GM23338 (cell line): Measurements from ENCODE around the gene CAPNS1. TPM values are rescaled to one million over a fixed set of nuclear protein-coding genes. Genes with fewer than 3 reads are reported as not detected.

Experiments used
- ATAC-seq: fragments of 200-7000 bp; cut with Tn5 transposase; 3 replicates; pipeline ENCODE4 v1.9.1; 2020
- DNase-seq: peaks from one replicate; pipeline ENCODE4 v3.0.0-alpha.2; 2015; ENCODE audit warnings: low spot score
- H2AFZ ChIP-seq: fragments of 200-600 bp; sonication (generic); 2 replicates; pipeline ENCODE4 v1.8.0; 2016; ENCODE audit warnings: antibody characterized with exemption, mild to moderate bottlenecking, moderate library complexity
- H3F3A ChIP-seq: fragments of 200-600 bp; sonication (generic); replicated peaks from 2 replicates; pipeline ENCODE4 v1.8.0; 2017; ENCODE audit warnings: antibody characterized with exemption, mixed run types, low read depth
- H3K27ac ChIP-seq: fragments of 200-600 bp; sonication (generic); 2 replicates; pipeline ENCODE4 v1.6.1; 2016; ENCODE audit warnings: low read depth
- H3K27me3 ChIP-seq: fragments of 200-600 bp; sonication (generic); 2 replicates; pipeline ENCODE4 v1.8.0; 2016; ENCODE audit warnings: mild to moderate bottlenecking, mixed run types, moderate library complexity; ENCODE audit not compliant: insufficient read depth
- H3K36me3 ChIP-seq: fragments of 200-600 bp; sonication (generic); 2 replicates; pipeline ENCODE4 v1.8.0; 2016; ENCODE audit warnings: mild to moderate bottlenecking; ENCODE audit not compliant: insufficient read depth
- H3K4me1 ChIP-seq: fragments of 200-600 bp; sonication (generic); 2 replicates; pipeline ENCODE4 v1.8.0; 2016; ENCODE audit warnings: mild to moderate bottlenecking, moderate library complexity; ENCODE audit not compliant: insufficient read depth
- H3K4me2 ChIP-seq: fragments of 200-600 bp; sonication (generic); 2 replicates; pipeline ENCODE4 v1.7.1; 2017; ENCODE audit warnings: mixed run types
- H3K4me3 ChIP-seq: fragments of 200-600 bp; sonication (generic); 2 replicates; pipeline ENCODE4 v1.6.1; 2016; ENCODE audit warnings: mixed run types
- H3K79me2 ChIP-seq: fragments of 200-600 bp; sonication (generic); replicated peaks from 2 replicates; pipeline ENCODE4 v1.8.0; 2017; ENCODE audit warnings: mild to moderate bottlenecking; ENCODE audit not compliant: insufficient read depth
- H3K9me2 ChIP-seq: fragments of 200-600 bp; sonication (generic); 2 replicates; pipeline ENCODE4 v1.8.0; 2017; ENCODE audit not compliant: insufficient read depth
- H4K20me1 ChIP-seq: fragments of 200-600 bp; sonication (generic); replicated peaks from 2 replicates; pipeline ENCODE4 v1.8.0; 2017; ENCODE audit warnings: mild to moderate bottlenecking; ENCODE audit not compliant: insufficient read depth
- H3K27ac Mint-ChIP-seq: 2 replicates; pipeline ENCODE4 v1.8.0; 2020; ENCODE audit warnings: inconsistent platforms, mild to moderate bottlenecking, moderate library complexity, mixed read lengths
- H3K27me3 Mint-ChIP-seq: 3 replicates; pipeline ENCODE4 v1.8.0; 2022; ENCODE audit warnings: low read depth, mild to moderate bottlenecking, moderate library complexity, mixed read lengths, inconsistent platforms; ENCODE audit not compliant: insufficient read depth, poor library complexity
- H3K36me3 Mint-ChIP-seq: 3 replicates; pipeline ENCODE4 v1.8.0; 2021; ENCODE audit warnings: low read depth, mild to moderate bottlenecking, inconsistent platforms, moderate library complexity, mixed read lengths
- H3K4me1 Mint-ChIP-seq: 3 replicates; pipeline ENCODE4 v1.8.0; 2020; ENCODE audit warnings: mild to moderate bottlenecking, inconsistent platforms, mixed read lengths
- H3K4me3 Mint-ChIP-seq: 3 replicates; pipeline ENCODE4 v1.8.0; 2021; ENCODE audit warnings: moderate library complexity, mild to moderate bottlenecking, inconsistent platforms, mixed read lengths
- H3K9me3 Mint-ChIP-seq: 3 replicates; pipeline ENCODE4 v1.8.0; 2020; ENCODE audit warnings: moderate library complexity, mild to moderate bottlenecking, inconsistent platforms, mixed read lengths
- CREB1 ChIP-seq: fragments of 250-450 bp; sonication (Bioruptor Pico); IDR thresholded peaks from 2 replicates; pipeline ENCODE4 v1.5.0; 2020; ENCODE audit warnings: low read depth, mild to moderate bottlenecking, moderate library complexity
- CTCF ChIP-seq, 2 experiments: fragments of 200-600 bp in 1 of 2; sonication (generic) in 1 of 2; conservative IDR thresholded peaks; 2 replicates each; pipeline versions ENCODE4 v1.5.1 to v1.6.1; 2016 to 2017; ENCODE audit warnings: antibody characterized with exemption in 2 of 2, low read depth in 2 of 2, mild to moderate bottlenecking in 2 of 2, moderate library complexity in 1 of 2
- ETS1 ChIP-seq: IDR thresholded peaks from 2 replicates; pipeline ENCODE4 v1.6.1; 2016; ENCODE audit warnings: antibody characterized with exemption
- EZH2 ChIP-seq: fragments of 200-600 bp; sonication (generic); IDR thresholded peaks from one replicate; pipeline ENCODE4 v1.8.0; 2017; ENCODE audit warnings: antibody characterized with exemption, mild to moderate bottlenecking, low read depth; ENCODE audit not compliant: unreplicated experiment
- EZH2phosphoT487 ChIP-seq: fragments of 200-600 bp; sonication (generic); IDR thresholded peaks from one replicate; pipeline ENCODE4 v1.8.1; 2018; ENCODE audit warnings: antibody characterized with exemption; ENCODE audit not compliant: unreplicated experiment
- JUNB ChIP-seq: IDR thresholded peaks from one replicate; pipeline ENCODE4 v1.6.1; 2016; ENCODE audit warnings: antibody characterized with exemption; ENCODE audit not compliant: unreplicated experiment
- STAT1 ChIP-seq: IDR thresholded peaks from one replicate; pipeline ENCODE4 v1.6.1; 2016; ENCODE audit warnings: antibody characterized with exemption; ENCODE audit not compliant: unreplicated experiment
- ZNF114 ChIP-seq: fragments of 250-450 bp; sonication (Bioruptor Pico); IDR thresholded peaks from 2 replicates; pipeline ENCODE4 v1.5.0; 2020; ENCODE audit warnings: mild to moderate bottlenecking, moderate library complexity
- ZNF331 ChIP-seq: fragments of 250-450 bp; sonication (Bioruptor Pico); IDR thresholded peaks from 2 replicates; pipeline ENCODE4 v1.5.0; 2020; ENCODE audit warnings: low read depth, mild to moderate bottlenecking, moderate library complexity
- polyA plus RNA-seq: library from polyadenylated mRNA; unstranded; fragments of >200 nt; fragmentation: Nextera tagmentation; extraction: Ambion mirVana; gene quantifications from 2 replicates; pipeline ENCODE4 v1.2.1, GENCODE V29; 2016
- total RNA-seq: library from RNA; depleted of rRNA; stranded (reverse); fragments of >200 nt; shearing (Covaris generic); gene quantifications from 2 replicates; pipeline ENCODE4 v1.2.3, GENCODE V29; 2014
- TF ChIP-seq, protein P1 (sequence below): IDR thresholded peaks from one replicate; pipeline ENCODE4 v1.6.1; 2018; ENCODE audit warnings: antibody characterized with exemption; ENCODE audit not compliant: unreplicated experiment

CAPNS1 gene
- total and polyA plus RNA-seq, 2 experiments from 2014 or later = 123 to 227 TPM

GRCh38 chr19:36139120-36139472 is 770 bp upstream of the CAPNS1 start (continued):
- TF ChIP-seq ETS1 = no peak
- TF ChIP-seq, protein P1, sequence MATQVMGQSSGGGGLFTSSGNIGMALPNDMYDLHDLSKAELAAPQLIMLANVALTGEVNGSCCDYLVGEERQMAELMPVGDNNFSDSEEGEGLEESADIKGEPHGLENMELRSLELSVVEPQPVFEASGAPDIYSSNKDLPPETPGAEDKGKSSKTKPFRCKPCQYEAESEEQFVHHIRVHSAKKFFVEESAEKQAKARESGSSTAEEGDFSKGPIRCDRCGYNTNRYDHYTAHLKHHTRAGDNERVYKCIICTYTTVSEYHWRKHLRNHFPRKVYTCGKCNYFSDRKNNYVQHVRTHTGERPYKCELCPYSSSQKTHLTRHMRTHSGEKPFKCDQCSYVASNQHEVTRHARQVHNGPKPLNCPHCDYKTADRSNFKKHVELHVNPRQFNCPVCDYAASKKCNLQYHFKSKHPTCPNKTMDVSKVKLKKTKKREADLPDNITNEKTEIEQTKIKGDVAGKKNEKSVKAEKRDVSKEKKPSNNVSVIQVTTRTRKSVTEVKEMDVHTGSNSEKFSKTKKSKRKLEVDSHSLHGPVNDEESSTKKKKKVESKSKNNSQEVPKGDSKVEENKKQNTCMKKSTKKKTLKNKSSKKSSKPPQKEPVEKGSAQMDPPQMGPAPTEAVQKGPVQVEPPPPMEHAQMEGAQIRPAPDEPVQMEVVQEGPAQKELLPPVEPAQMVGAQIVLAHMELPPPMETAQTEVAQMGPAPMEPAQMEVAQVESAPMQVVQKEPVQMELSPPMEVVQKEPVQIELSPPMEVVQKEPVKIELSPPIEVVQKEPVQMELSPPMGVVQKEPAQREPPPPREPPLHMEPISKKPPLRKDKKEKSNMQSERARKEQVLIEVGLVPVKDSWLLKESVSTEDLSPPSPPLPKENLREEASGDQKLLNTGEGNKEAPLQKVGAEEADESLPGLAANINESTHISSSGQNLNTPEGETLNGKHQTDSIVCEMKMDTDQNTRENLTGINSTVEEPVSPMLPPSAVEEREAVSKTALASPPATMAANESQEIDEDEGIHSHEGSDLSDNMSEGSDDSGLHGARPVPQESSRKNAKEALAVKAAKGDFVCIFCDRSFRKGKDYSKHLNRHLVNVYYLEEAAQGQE = no peak
- no peak for TF ChIP-seq ZNF331 (CRISPR knock-in tag)
- TF ChIP-seq CTCF (conservative IDR thresholded peaks at IDR 0.05; ENCODE audit: low read depth in 2 of 2) = no peak
- TF ChIP-seq EZH2phosphoT487 = no peak
- no peak for TF ChIP-seq ZNF114 (CRISPR knock-in tag)
- no peak for TF ChIP-seq EZH2
- TF ChIP-seq JUNB = no peak
- no peak for TF ChIP-seq STAT1

GRCh38 chr19:36140304-36141038 is 605 bp downstream of the CAPNS1 start:
- peaks cover 36% of the 10 kb centered on the region for H3K36me3 Mint-ChIP-seq
- peak overlapping the region; percentile 38; the same call in 1 of the 2 replicates for H2AFZ ChIP-seq
- peaks cover 12% of the 10 kb centered on the region for H3K36me3 ChIP-seq
- peaks cover 16% of the 10 kb centered on the region for H3K4me1 Mint-ChIP-seq
- DNase-seq (peak; percentile 86), ATAC-seq (peak; percentile 23)
- H3K9me3 Mint-ChIP-seq = no peaks in the 10 kb centered on the region
- H3K4me1 ChIP-seq = no peaks in the 10 kb centered on the region; the same call in 1 of the 2 replicates
- TF ChIP-seq EZH2 = no peak
- TF ChIP-seq CREB1 (CRISPR knock-in tag) = peak; percentile 60; the same call in 1 of the 2 replicates
- TF ChIP-seq EZH2phosphoT487 = no peak
- no peak for TF ChIP-seq ZNF331 (CRISPR knock-in tag)
- no peak for TF ChIP-seq ETS1
- peaks cover 12% of the 10 kb centered on the region; the same call in 1 of the 2 replicates for H3F3A ChIP-seq
- H3K27me3 ChIP-seq = no peaks in the 10 kb centered on the region
- H3K27ac Mint-ChIP-seq = peak overlapping the region; percentile 99
- peak overlapping the region; percentile 100 for H3K4me3 ChIP-seq
- no peaks in the 10 kb centered on the region for H3K9me2 ChIP-seq
- H3K4me3 Mint-ChIP-seq = peak overlapping the region; percentile 100
- H4K20me1 ChIP-seq = peaks cover 8% of the 10 kb centered on the region; the same call in 1 of the 2 replicates
- peak overlapping the region; percentile 96 for H3K27ac ChIP-seq
- H3K79me2 ChIP-seq = peaks cover 6% of the 10 kb centered on the region
- H3K27me3 Mint-ChIP-seq = peaks cover 11% of the 10 kb centered on the region
- H3K4me2 ChIP-seq = peak overlapping the region; percentile 98
